ENCODE results near the gene GPR119. TPM values are rescaled to one million over a fixed set of nuclear protein-coding genes. Genes with fewer than 3 reads are reported as not detected.

GPR119 gene
- total and polyA plus RNA-seq, 4 donors: 4.3 TPM; not detected in 3

DNA sequence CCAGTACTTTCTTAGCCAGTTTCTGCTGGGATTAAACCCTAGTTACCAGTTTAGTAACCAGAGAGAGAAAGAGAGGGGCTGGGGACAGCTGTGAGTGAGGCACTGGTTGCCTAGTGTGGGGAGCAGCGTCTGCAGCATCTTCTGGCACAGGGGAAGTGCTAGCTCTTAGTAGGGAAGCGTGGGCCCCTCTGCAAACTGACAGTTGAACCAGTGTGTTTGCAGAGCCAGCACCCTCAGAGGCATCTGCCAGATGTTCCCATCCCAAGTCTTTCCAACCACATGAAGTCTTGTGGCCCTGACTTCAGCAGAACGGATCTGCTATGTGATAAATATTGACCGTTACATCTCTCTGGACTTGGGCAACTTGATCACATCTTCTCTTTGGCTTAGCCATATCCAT is 31.3 kb upstream of the GPR119 start:
- TF ChIP-seq YY1 (IDR thresholded peaks at IDR 0.05) (no peak), FOXA2 (IDR thresholded peaks at IDR 0.05) (no peak), ZBTB33 (IDR thresholded peaks at IDR 0.05) (no peak), RXRA (IDR thresholded peaks at IDR 0.05) (no peak), HNF4A (conservative IDR thresholded peaks at IDR 0.05) (no peak), MAX (IDR thresholded peaks at IDR 0.05) (no peak), ATF3 (IDR thresholded peaks at IDR 0.05) (no peak), NR2F2 (IDR thresholded peaks at IDR 0.05) (no peak), EGR1 (IDR thresholded peaks at IDR 0.05; ENCODE audit: low read depth in 2 of 2) (no peak), JUND (IDR thresholded peaks at IDR 0.05) (no peak), GABPA (IDR thresholded peaks at IDR 0.05 in 1 of 2, conservative IDR thresholded peaks at IDR 0.05 in 1 of 2) (no peak), FOXA1 (IDR thresholded peaks at IDR 0.05) (no peak), HNF4G (IDR thresholded peaks at IDR 0.05) (no peak), RAD21 (IDR thresholded peaks at IDR 0.05) (no peak), TAF1 (conservative IDR thresholded peaks at IDR 0.05) (no peak), SP1 (IDR thresholded peaks at IDR 0.05) (no peak)
- TF ChIP-seq, protein P1, sequence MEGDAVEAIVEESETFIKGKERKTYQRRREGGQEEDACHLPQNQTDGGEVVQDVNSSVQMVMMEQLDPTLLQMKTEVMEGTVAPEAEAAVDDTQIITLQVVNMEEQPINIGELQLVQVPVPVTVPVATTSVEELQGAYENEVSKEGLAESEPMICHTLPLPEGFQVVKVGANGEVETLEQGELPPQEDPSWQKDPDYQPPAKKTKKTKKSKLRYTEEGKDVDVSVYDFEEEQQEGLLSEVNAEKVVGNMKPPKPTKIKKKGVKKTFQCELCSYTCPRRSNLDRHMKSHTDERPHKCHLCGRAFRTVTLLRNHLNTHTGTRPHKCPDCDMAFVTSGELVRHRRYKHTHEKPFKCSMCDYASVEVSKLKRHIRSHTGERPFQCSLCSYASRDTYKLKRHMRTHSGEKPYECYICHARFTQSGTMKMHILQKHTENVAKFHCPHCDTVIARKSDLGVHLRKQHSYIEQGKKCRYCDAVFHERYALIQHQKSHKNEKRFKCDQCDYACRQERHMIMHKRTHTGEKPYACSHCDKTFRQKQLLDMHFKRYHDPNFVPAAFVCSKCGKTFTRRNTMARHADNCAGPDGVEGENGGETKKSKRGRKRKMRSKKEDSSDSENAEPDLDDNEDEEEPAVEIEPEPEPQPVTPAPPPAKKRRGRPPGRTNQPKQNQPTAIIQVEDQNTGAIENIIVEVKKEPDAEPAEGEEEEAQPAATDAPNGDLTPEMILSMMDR (IDR thresholded peaks at IDR 0.05; ENCODE audit: low read depth, low read length, missing input control): no peak
- TF ChIP-seq, protein P2, sequence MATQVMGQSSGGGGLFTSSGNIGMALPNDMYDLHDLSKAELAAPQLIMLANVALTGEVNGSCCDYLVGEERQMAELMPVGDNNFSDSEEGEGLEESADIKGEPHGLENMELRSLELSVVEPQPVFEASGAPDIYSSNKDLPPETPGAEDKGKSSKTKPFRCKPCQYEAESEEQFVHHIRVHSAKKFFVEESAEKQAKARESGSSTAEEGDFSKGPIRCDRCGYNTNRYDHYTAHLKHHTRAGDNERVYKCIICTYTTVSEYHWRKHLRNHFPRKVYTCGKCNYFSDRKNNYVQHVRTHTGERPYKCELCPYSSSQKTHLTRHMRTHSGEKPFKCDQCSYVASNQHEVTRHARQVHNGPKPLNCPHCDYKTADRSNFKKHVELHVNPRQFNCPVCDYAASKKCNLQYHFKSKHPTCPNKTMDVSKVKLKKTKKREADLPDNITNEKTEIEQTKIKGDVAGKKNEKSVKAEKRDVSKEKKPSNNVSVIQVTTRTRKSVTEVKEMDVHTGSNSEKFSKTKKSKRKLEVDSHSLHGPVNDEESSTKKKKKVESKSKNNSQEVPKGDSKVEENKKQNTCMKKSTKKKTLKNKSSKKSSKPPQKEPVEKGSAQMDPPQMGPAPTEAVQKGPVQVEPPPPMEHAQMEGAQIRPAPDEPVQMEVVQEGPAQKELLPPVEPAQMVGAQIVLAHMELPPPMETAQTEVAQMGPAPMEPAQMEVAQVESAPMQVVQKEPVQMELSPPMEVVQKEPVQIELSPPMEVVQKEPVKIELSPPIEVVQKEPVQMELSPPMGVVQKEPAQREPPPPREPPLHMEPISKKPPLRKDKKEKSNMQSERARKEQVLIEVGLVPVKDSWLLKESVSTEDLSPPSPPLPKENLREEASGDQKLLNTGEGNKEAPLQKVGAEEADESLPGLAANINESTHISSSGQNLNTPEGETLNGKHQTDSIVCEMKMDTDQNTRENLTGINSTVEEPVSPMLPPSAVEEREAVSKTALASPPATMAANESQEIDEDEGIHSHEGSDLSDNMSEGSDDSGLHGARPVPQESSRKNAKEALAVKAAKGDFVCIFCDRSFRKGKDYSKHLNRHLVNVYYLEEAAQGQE (IDR thresholded peaks at IDR 0.05): no peak
- no peak overlapping the region for H3K27ac ChIP-seq (ENCODE audit: low read depth in 1 of 2, low read length in 2 of 2)
- no peak for DNase-seq (ENCODE audit: low spot score)

More for the DNA sequence above, 31.3 kb upstream of the GPR119 start:
- Histone ChIP-seq H3K9ac (ENCODE audit: low read depth in 1 of 2, low read length in 2 of 2) (no peak overlapping the region), H3K4me3 (ENCODE audit: low read depth in 1 of 3, low read length in 3 of 3) (no peak overlapping the region), H3K36me3 (ENCODE audit: control insufficient read depth in 4 of 4, insufficient read depth in 3 of 4, low read depth in 1 of 4, low read length in 3 of 4) (peaks cover 0 to 8% (median 2%) of the 10 kb centered on the region in 4 donors), H3K4me1 (ENCODE audit: control insufficient read depth in 4 of 4, insufficient read depth in 4 of 4, low read length in 3 of 4) (no peaks in the 10 kb centered on the region), H3K9me3 (ENCODE audit: control insufficient read depth in 4 of 4, low read length in 3 of 4) (no peaks in the 10 kb centered on the region), H3K27me3 (ENCODE audit: control insufficient read depth in 4 of 4, insufficient read depth in 4 of 4, low read length in 3 of 4) (no peaks in the 10 kb centered on the region)
- WGBS: 87% methylated on average over 4 of the region's 4 CpGs

Measured in liver (tissue), 9 donors.